DMS79 treated with DMSO at 0.1 percent for 48 hours (cell line): ENCODE data around the gene ENTPD5.
"Not testable (repeated sequence)": the region's sequence is repeated elsewhere in the genome, so short reads cannot be mapped to it uniquely, and the experiment has no call there.

Source experiments
- DNase-seq: peaks from one replicate; lab custom pipeline; 2025; lab: John Stamatoyannopoulos, UW

The ENTPD5 gene

GRCh38 chr14:73943083-73943482, 76.0 kb downstream of the ENTPD5 start:
- DNase-seq = no peak

- DNase-seq = no peak
These were observed 76.9 kb downstream of the ENTPD5 start for GRCh38 chr14:73942180-73942579.

GRCh38 chr14:73937012-73937411, 82.1 kb downstream of the ENTPD5 start:
- DNase-seq = no peak

GRCh38 chr14:73936548-73936947, 82.5 kb downstream of the ENTPD5 start:
- no peak for DNase-seq

- no peak for DNase-seq
These were observed 83.4 kb downstream of the ENTPD5 start for GRCh38 chr14:73935666-73936065.

- no peak for DNase-seq
These were observed 94.8 kb downstream of the ENTPD5 start for GRCh38 chr14:73924337-73924736.

- not testable (repeated sequence) for DNase-seq
These were observed 99.6 kb downstream of the ENTPD5 start for GRCh38 chr14:73919457-73919856.

- DNase-seq = no peak
These were observed 102.8 kb downstream of the ENTPD5 start for GRCh38 chr14:73916324-73916723.

- no peak for DNase-seq
These were observed 105.8 kb downstream of the ENTPD5 start for GRCh38 chr14:73913256-73913655.

GRCh38 chr14:73909681-73910080, 109.4 kb downstream of the ENTPD5 start:
- no peak for DNase-seq
